SW480 (cell line): ENCODE measurements around the gene SLC24A3.
A peak's percentile ranks its signal among the peaks of the same experiment; 100 is the strongest.

ENCODE experiments used
- DNase-seq: peaks from one replicate; pipeline ENCODE4 v3.0.0-alpha.2; 2016; ENCODE audit warnings: low spot score

The SLC24A3 gene

DNA sequence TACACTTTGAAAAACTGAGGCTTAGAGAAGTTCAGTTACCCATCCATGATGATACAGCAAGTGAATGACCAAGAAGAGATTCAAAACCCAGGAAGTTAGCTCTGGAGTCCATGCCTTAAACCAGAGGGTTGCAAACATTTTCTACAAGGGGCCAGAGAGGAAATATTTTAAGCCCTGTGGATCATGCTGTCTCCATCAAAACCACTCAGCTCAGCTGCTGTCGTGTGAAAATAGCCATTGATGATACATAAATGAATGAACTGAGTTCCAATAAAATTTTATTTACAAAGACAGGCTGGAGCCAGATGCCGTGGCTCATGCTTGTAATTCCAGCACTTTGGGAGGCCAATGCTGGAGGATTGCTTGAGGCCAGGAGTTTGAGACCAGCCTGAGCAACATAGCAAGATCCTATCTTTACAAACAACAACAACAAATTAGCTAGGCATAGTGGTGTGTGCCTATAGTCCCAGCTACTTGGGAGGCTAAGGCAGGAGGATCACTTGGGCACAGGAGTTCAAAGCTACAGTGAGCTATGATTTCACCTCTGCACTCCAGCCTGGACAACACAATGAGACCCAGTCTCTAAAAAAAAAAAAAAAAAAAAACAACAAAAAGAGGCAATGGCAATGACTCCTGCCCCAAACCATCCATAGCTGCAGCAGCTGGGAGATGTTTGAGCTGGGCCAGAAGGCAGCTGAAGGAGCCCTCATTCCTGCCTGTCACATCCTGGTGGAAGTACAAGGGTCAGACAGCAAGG, 501.6 kb downstream of the SLC24A3 start:
- DNase-seq, result no peak

GRCh38 chr20:19714579-19714840, 502.1 kb downstream of the SLC24A3 start:
- no peak for DNase-seq

- no peak for DNase-seq
Observed at GRCh38 chr20:19715986-19716385, 503.5 kb downstream of the SLC24A3 start.

- DNase-seq, result no peak
Observed at GRCh38 chr20:19718880-19719279, 506.4 kb downstream of the SLC24A3 start.

- no peak for DNase-seq
Observed at GRCh38 chr20:19720991-19721390, 508.5 kb downstream of the SLC24A3 start.

GRCh38 chr20:19723051-19723450, 510.6 kb downstream of the SLC24A3 start:
- DNase-seq, result no peak

GRCh38 chr20:19723813-19724430, 511.5 kb downstream of the SLC24A3 start:
- DNase-seq, result no peak

- no peak for DNase-seq
Observed at GRCh38 chr20:19725373-19725772, 512.9 kb downstream of the SLC24A3 start.

- DNase-seq, result no peak
Observed at GRCh38 chr20:19725814-19726525, 513.5 kb downstream of the SLC24A3 start.

- no peak for DNase-seq
Observed at GRCh38 chr20:19727251-19727847, 514.9 kb downstream of the SLC24A3 start.

GRCh38 chr20:19729672-19730071, 517.2 kb downstream of the SLC24A3 start:
- DNase-seq, result no peak

GRCh38 chr20:19730706-19731105, 518.3 kb downstream of the SLC24A3 start:
- DNase-seq, result no peak

- no peak for DNase-seq
Observed at GRCh38 chr20:19734811-19735210, 522.4 kb downstream of the SLC24A3 start.

GRCh38 chr20:19735446-19735845, 523.0 kb downstream of the SLC24A3 start:
- peak; percentile 86 for DNase-seq

- DNase-seq, result peak; percentile 63
Observed at GRCh38 chr20:19737025-19737424, 524.6 kb downstream of the SLC24A3 start.

GRCh38 chr20:19738951-19739350, 526.5 kb downstream of the SLC24A3 start:
- peak; percentile 53 for DNase-seq

GRCh38 chr20:19739351-19739750, 526.9 kb downstream of the SLC24A3 start:
- no peak for DNase-seq

GRCh38 chr20:19740512-19740911, 528.1 kb downstream of the SLC24A3 start:
- DNase-seq, result no peak

DNA sequence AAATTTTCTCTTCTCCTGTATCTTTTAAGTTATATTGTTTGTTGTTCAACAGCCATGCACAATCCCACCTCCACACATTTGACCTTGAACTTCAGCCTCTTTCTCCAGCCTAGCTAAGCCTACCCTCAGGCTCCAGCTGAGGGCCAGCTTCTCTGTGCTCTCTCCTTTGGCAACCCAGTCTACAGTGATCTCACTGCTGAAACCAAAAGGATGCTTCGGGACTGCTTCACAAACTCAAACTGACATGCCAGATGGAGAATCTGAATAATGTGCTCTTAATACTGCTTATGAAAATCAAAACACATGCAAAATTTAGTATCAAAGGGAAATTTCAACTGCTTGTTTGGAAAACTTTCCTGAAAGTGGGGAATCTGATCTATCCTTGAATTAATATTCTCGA, 529.5 kb downstream of the SLC24A3 start:
- DNase-seq, result no peak

DNA sequence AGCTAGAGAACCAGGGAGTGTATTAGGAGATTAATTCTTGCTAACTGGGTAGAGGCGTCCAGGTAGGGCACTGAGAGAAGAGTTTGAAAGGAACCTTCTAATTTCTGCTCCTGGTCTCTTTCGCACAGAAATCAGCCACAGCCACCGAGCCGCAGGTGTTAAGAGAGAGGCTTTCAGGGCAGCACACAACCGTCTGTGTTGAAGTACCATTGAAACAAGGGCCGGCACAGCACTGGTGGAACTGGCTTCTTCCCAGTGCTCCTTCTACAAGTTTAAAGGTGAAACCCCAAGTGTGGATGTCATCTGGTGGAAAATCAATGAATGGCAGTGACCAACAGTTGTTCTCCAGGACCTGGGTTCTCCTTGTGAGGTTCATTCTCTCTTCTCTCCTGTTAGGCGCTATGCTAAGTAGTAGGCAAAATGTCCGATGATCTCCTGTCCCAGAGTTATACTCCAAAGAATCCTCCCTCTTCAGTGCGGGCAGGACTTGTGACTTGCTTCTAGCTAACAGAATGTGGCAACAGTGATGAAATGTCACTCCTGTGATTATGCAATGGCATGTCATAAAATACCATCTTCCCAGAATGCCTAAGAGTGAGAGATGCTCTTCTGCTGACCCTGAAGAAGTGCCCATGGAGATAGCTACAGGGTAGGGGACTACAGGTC, 530.7 kb downstream of the SLC24A3 start:
- no peak for DNase-seq

DNA sequence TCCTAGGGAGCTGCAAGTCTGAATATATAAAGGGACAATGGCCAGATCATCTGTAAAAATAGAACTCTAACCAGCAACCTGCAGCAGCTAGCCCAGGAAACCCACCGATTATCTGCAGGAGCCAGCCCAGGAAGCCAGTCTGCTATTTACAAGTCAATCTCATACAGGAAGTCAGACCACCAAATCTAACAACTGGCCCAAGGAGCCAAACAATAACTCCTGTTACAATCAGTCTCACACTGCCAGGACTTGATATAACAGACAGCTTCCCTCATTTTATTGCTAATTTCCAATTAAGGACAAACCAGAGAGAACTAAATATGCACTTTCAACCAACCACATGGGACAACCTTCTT, 531.2 kb downstream of the SLC24A3 start:
- DNase-seq, result no peak

DNA sequence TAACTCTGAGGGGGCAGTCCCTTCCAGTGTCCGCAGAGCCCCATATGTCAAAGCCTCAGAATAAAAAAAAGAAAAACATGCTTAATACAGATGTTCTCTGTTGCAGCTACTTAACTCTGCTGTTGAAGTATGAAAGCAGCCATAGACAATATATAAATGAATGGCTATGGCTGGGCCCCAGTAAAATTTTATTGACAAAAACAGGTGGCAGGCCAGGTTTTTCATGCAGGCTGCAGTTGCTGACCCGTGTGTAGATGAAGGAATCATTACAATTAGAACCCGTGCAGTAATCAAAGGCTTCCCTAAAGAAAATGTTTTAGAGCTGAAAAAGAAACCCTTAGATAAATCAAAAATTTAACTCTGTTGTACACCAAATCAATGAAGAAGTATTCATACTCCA, 532.7 kb downstream of the SLC24A3 start:
- DNase-seq, result no peak

GRCh38 chr20:19745584-19745983, 533.1 kb downstream of the SLC24A3 start:
- no peak for DNase-seq
